Esophagus muscularis mucosa (tissue), 4 donors: ENCODE measurements around the gene EFTUD2. TPM values are rescaled to one million over a fixed set of nuclear protein-coding genes. Genes with fewer than 3 reads are reported as not detected.
"Not testable (repeated sequence)": the region's sequence is repeated elsewhere in the genome, so short reads cannot be mapped to it uniquely, and the experiment has no call there.

ENCODE experiments used
- DNase-seq: peaks from one replicate; pipeline ENCODE4 v3.0.0-alpha.2; 2017; ENCODE audit errors: extremely low spot score
- H3K27ac ChIP-seq, 4 donors: fragments of 200-600 bp; sonication (generic); replicated peaks in 1 of 4; 1 replicate in 3 of 4; 2 replicates in 1 of 4; pipeline ENCODE4 v1.5.1; 2016 to 2019; ENCODE audit warnings: mild to moderate bottlenecking in 1 of 4
- H3K27me3 ChIP-seq, 4 donors: fragments of 200-600 bp; sonication (generic); one replicate each; pipeline versions ENCODE4 v1.5.1 to v1.6.0; 2016 to 2019
- H3K36me3 ChIP-seq, 4 donors: fragments of 200-600 bp; sonication (generic); one replicate each; pipeline ENCODE4 v1.5.1; 2016 to 2019
- H3K4me1 ChIP-seq, 4 donors: fragments of 200-600 bp; sonication (generic); one replicate each; pipeline ENCODE4 v1.5.1; 2016 to 2019
- H3K4me3 ChIP-seq, 4 donors: fragments of 200-600 bp; sonication (generic); 1 replicate in 2 of 4; 2 replicates in 2 of 4; pipeline ENCODE4 v1.5.1; 2016 to 2019; ENCODE audit warnings: mild to moderate bottlenecking in 4 of 4, moderate library complexity in 1 of 4
- H3K9me3 ChIP-seq, 4 donors: fragments of 200-600 bp; sonication (generic); 1 replicate in 3 of 4; 2 replicates in 1 of 4; pipeline ENCODE4 v1.5.1; 2016 to 2019
- CTCF ChIP-seq, 3 experiments: fragments of 200-600 bp in 2 of 3; fragments of 450-650 bp in 1 of 3; sonication (generic) in 2 of 3; IDR thresholded peaks; one replicate each; pipeline ENCODE4 v1.5.1; 2017 to 2019; ENCODE audit warnings: antibody characterized with exemption in 3 of 3, mild to moderate bottlenecking in 2 of 3, moderate library complexity in 1 of 3
- EP300 ChIP-seq: sonication (generic); formaldehyde crosslinking; IDR thresholded peaks from one replicate; pipeline ENCODE4 v1.6.1; 2017; ENCODE audit warnings: antibody characterized with exemption
- POLR2A ChIP-seq: fragments of 450-650 bp; IDR thresholded peaks from one replicate; pipeline ENCODE4 v1.6.1; 2017; ENCODE audit warnings: antibody characterized with exemption, moderate library complexity, mild to moderate bottlenecking, low read depth
- POLR2AphosphoS5 ChIP-seq, 2 donors: sonication (generic); formaldehyde crosslinking; IDR thresholded peaks; one replicate each; pipeline ENCODE4 v1.6.1; 2017; ENCODE audit warnings: antibody characterized with exemption in 2 of 2
- WGBS: methylation state at CpG from one replicate; pipeline ENCODE4 v1.1.5; 2018; 5-methylcytosine and 5-hydroxymethylcytosine counted together
- intact Hi-C: fragments of 100-400 bp; cut with DNase I; formaldehyde crosslinking; loops from one replicate; pipeline ENCODE4 v1.15.1; 2023
- total RNA-seq, 4 donors: library from RNA; depleted of rRNA; stranded (reverse); fragments of >200 nt; gene quantifications; one replicate each; pipeline versions ENCODE4 v1.1.0 to v1.2.1, GENCODE V29; 2016

The EFTUD2 gene
- total RNA-seq = 10 to 100 TPM; 46.0 to 49.7 (median 48.3) TPM

GRCh38 chr17:44899074-44899782 lies at the start of gene EFTUD2:
TSS of gene EFTUD2 (minus strand) at chr17:44899445. CDS start at chr17:44894521, 4,924 bp downstream.
- Histone ChIP-seq H3K27me3 (no peaks in the 10 kb centered on the region), H3K4me3 (peak within 1 kb of the TSS; percentile 58 to 80 (median 74)), H3K27ac (peak within 1 kb of the TSS; percentile 88 to 94 (median 91)), H3K36me3 (peaks cover 0 to 10% (median 2%) of the 10 kb centered on the region in 4 donors), H3K9me3 (no peaks in the 10 kb centered on the region), H3K4me1 (peaks cover 23 to 49% (median 39%) of the 10 kb centered on the region in 4 donors)
- DNase-seq = peak; percentile 99
- TF ChIP-seq EP300 (no peak), POLR2A (no peak), CTCF (IDR thresholded peaks at IDR 0.05) (peak in 1 of 3 experiments; percentile 32), POLR2AphosphoS5 (IDR thresholded peaks at IDR 0.05) (peak; percentile 80 to 91)
- intact Hi-C loops = no loop called here
- WGBS = under 1% methylated on average over 45 of the region's 54 CpGs

- Histone ChIP-seq H3K9me3 (no peaks in the 10 kb centered on the region), H3K4me1 (peaks cover 10 to 18% (median 14%) of the 10 kb centered on the region in 4 donors), H3K36me3 (no peaks in the 10 kb centered on the region), H3K27me3 (peaks cover 0 to 13% (median 2%) of the 10 kb centered on the region in 4 donors), H3K27ac (peak overlapping the region in 3 of 4 donors; percentile 48 to 67 (median 63)), H3K4me3 (peak overlapping the region; percentile 59 to 64 (median 60))
- 61% methylated on average over 7 of the region's 7 CpGs for WGBS
- TF ChIP-seq CTCF (IDR thresholded peaks at IDR 0.05) (no peak), POLR2AphosphoS5 (IDR thresholded peaks at IDR 0.05) (no peak), EP300 (no peak), POLR2A (no peak)
- DNase-seq = no peak
- intact Hi-C loops = no loop called here
Measured at GRCh38 chr17:44948315-44948795, 49.1 kb upstream of the EFTUD2 start.

GRCh38 chr17:44947461-44948314 lies 48.4 kb upstream of the EFTUD2 start, which contains the start of gene KIF18B:
TSS of gene KIF18B (minus strand) at chr17:44947773. CDS start at chr17:44936344, 11,429 bp downstream.
- no peaks in the 10 kb centered on the region for H3K9me3 ChIP-seq
- H3K27ac ChIP-seq = peak within 1 kb of the TSS; percentile 45 to 67 (median 56)
- H3K4me3 ChIP-seq = peak within 1 kb of the TSS; percentile 59 to 64 (median 60)
- DNase-seq = peak; percentile 96
- no peaks in the 10 kb centered on the region for H3K36me3 ChIP-seq
- intact Hi-C loops = no loop called here
- 3% methylated on average over 22 of the region's 62 CpGs for WGBS
- TF ChIP-seq POLR2AphosphoS5 (IDR thresholded peaks at IDR 0.05) (peak; percentile 89 to 96), EP300 (no peak), CTCF (IDR thresholded peaks at IDR 0.05) (peak in 1 of 3 experiments; percentile 13), POLR2A (peak; percentile 13)
- peaks cover 10 to 18% (median 14%) of the 10 kb centered on the region in 4 donors for H3K4me1 ChIP-seq
- peaks cover 0 to 13% (median 2%) of the 10 kb centered on the region in 4 donors for H3K27me3 ChIP-seq

GRCh38 chr17:44945652-44946051 lies 46.4 kb upstream of the EFTUD2 start:
- H3K4me3 ChIP-seq, H3K9me3 ChIP-seq, intact Hi-C loops, H3K27ac ChIP-seq, DNase-seq, H3K36me3 ChIP-seq: not testable (repeated sequence)
- Histone ChIP-seq H3K27me3 (peaks cover 0 to 13% (median 2%) of the 10 kb centered on the region in 4 donors), H3K4me1 (peaks cover 11 to 18% (median 14%) of the 10 kb centered on the region in 4 donors)
- WGBS = 84% methylated on average over 10 of the region's 10 CpGs
